HepG2 (cell line): ENCODE results near the gene GCNT4. TPM values are rescaled to one million over a fixed set of nuclear protein-coding genes. Genes with fewer than 3 reads are reported as not detected.

Experiments used
- CHCHD3 ChIP-seq: sonication (generic); formaldehyde crosslinking; IDR thresholded peaks from 2 replicates; pipeline ENCODE4 v1.8.0; 2022; ENCODE audit warnings: mild to moderate bottlenecking, missing genetic modification reagents, moderate library complexity
- E2F1 ChIP-seq: sonication (generic); formaldehyde crosslinking; IDR thresholded peaks from 2 replicates; pipeline ENCODE4 v1.5.0; 2020; ENCODE audit warnings: missing genetic modification reagents
- ISX ChIP-seq: sonication (generic); formaldehyde crosslinking; conservative IDR thresholded peaks from 2 replicates; pipeline ENCODE4 v1.5.0; 2020; ENCODE audit warnings: missing genetic modification reagents
- KAT7 ChIP-seq: IDR thresholded peaks from 2 replicates; pipeline ENCODE4 v1.6.1; 2018; ENCODE audit warnings: borderline replicate concordance, missing compliant biosample characterization
- NFYB ChIP-seq: sonication (generic); formaldehyde crosslinking; IDR thresholded peaks from 2 replicates; pipeline ENCODE4 v1.4.0; 2020; ENCODE audit warnings: missing genetic modification reagents
- PAX8 ChIP-seq: sonication (generic); formaldehyde crosslinking; IDR thresholded peaks from 2 replicates; pipeline ENCODE4 v1.8.0; 2022; ENCODE audit warnings: mild to moderate bottlenecking, missing genetic modification reagents, borderline replicate concordance
- SIX4 ChIP-seq: sonication (generic); formaldehyde crosslinking; IDR thresholded peaks from 2 replicates; pipeline ENCODE4 v1.4.0; 2020; ENCODE audit warnings: missing genetic modification reagents
- SMC3 ChIP-seq: IDR thresholded peaks from 2 replicates; pipeline ENCODE4 v1.6.1; 2011; ENCODE audit warnings: low read length, improper control_type of control experiment
- U2AF1 ChIP-seq: fragments of 200-400 bp; formaldehyde crosslinking; optimal IDR thresholded peaks from 2 replicates; pipeline ENCODE3; 2017; ENCODE audit warnings: mild to moderate bottlenecking, low read depth, low read length
- ZMAT5 ChIP-seq: sonication (generic); formaldehyde crosslinking; IDR thresholded peaks from 2 replicates; pipeline ENCODE4 v1.5.0; 2020; ENCODE audit warnings: mild to moderate bottlenecking, low read depth, missing genetic modification reagents, borderline replicate concordance
- ZNF230 ChIP-seq: sonication (generic); formaldehyde crosslinking; IDR thresholded peaks from 2 replicates; pipeline ENCODE4 v1.4.0; 2020; ENCODE audit warnings: mild to moderate bottlenecking, missing genetic modification reagents
- ZNF333 ChIP-seq: sonication (generic); formaldehyde crosslinking; IDR thresholded peaks from 2 replicates; pipeline ENCODE4 v1.4.0; 2020; ENCODE audit warnings: mild to moderate bottlenecking, missing genetic modification reagents, borderline replicate concordance
- ZNF460 ChIP-seq: sonication (generic); formaldehyde crosslinking; IDR thresholded peaks from 2 replicates; pipeline ENCODE4 v1.5.1; 2020; ENCODE audit warnings: missing genetic modification reagents, mild to moderate bottlenecking, borderline replicate concordance
- ZNF639 ChIP-seq: conservative IDR thresholded peaks from 2 replicates; pipeline ENCODE4 v1.6.1; 2018; ENCODE audit warnings: missing genetic modification reagents
- ZNF691 ChIP-seq: sonication (generic); formaldehyde crosslinking; IDR thresholded peaks from 2 replicates; pipeline ENCODE4 v1.4.0; 2020; ENCODE audit warnings: missing genetic modification reagents, low read depth, mild to moderate bottlenecking, borderline replicate concordance
- ZNF780A ChIP-seq: sonication (generic); formaldehyde crosslinking; IDR thresholded peaks from 2 replicates; pipeline ENCODE4 v1.8.0; 2022; ENCODE audit warnings: mild to moderate bottlenecking, missing genetic modification reagents, moderate library complexity
- polyA plus RNA-seq, 8 experiments: library from polyadenylated mRNA; depleted of rRNA in 3 of 8; stranded (reverse) in 7 of 8; unstranded in 1 of 8; fragments of >200 nt; fragmentation: Illumina TruSeq in 4 of 8; extraction: Trizol in 4 of 8; gene quantifications; 2 replicates each; pipeline versions ENCODE4 v1.2.1 to v1.2.3, GENCODE V29; 2011 to 2016; ENCODE audit warnings: low read depth in 4 of 8, missing spikeins in 1 of 8, mixed read lengths in 1 of 8; ENCODE audit not compliant: insufficient read depth in 1 of 8
- total RNA-seq, 5 experiments: library from RNA; depleted of rRNA; stranded (reverse); fragments of >200 nt; fragmentation: Illumina TruSeq; extraction: Trizol; gene quantifications; 2 replicates each; pipeline ENCODE4 v1.2.3, GENCODE V29; 2016; ENCODE audit warnings: low read depth in 1 of 5
- TF ChIP-seq, protein P1 (sequence below): sonication (generic); formaldehyde crosslinking; IDR thresholded peaks from 2 replicates; pipeline ENCODE4 v1.5.0; 2020; ENCODE audit warnings: mild to moderate bottlenecking, missing genetic modification reagents
- TF ChIP-seq, protein P2 (sequence below): sonication (generic); formaldehyde crosslinking; IDR thresholded peaks from 2 replicates; pipeline ENCODE4 v1.5.1; 2020; ENCODE audit warnings: missing genetic modification reagents, mild to moderate bottlenecking, borderline replicate concordance
- TF ChIP-seq, protein P3 (sequence below): IDR thresholded peaks from 2 replicates; pipeline ENCODE4 v1.6.1; 2018; ENCODE audit warnings: missing genetic modification reagents, mild to moderate bottlenecking, missing compliant biosample characterization
- TF ChIP-seq, protein P4 (sequence below): sonication (generic); formaldehyde crosslinking; IDR thresholded peaks from 2 replicates; pipeline ENCODE4 v1.9.0; 2021; ENCODE audit warnings: missing genetic modification reagents, mild to moderate bottlenecking, borderline replicate concordance

GCNT4 gene
- total and polyA plus RNA-seq, 2 of the 13 experiments (the other 11 are each of a cell fraction or from before 2014, with no cell fraction given), result 0.22 to 0.38 TPM

DNA sequence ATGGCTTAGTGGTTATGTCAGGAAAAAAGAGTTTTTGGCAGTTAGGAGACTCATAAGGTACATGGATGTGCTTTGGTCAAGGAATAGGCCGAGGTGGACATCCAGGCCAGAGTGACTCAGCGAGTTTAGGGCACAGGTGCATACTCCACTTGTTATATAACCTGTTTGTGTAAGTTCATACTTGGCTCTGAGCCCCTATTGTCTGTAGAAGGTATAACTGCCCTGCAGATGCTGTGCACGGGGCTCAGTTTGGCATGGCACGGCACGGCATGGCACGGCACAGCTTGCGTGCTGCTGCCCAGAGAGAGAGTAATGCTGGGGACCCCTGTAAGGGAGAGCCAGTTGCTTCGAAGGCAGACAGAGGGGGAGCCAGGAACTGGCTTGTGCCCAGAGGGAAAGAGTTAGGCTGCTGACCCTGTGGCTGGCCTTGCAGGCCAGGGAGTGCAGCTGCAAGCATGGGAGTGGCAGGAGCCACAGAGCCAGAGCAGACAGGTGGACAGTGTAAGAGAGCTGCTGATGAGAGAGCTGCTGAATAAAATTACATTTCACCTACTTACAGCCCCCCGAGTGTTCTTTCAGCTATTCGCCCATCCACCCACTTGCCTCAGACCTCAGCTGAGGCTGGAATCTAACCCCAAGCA, 32.2 kb downstream of the GCNT4 start (continued):
- TF ChIP-seq, protein P1, sequence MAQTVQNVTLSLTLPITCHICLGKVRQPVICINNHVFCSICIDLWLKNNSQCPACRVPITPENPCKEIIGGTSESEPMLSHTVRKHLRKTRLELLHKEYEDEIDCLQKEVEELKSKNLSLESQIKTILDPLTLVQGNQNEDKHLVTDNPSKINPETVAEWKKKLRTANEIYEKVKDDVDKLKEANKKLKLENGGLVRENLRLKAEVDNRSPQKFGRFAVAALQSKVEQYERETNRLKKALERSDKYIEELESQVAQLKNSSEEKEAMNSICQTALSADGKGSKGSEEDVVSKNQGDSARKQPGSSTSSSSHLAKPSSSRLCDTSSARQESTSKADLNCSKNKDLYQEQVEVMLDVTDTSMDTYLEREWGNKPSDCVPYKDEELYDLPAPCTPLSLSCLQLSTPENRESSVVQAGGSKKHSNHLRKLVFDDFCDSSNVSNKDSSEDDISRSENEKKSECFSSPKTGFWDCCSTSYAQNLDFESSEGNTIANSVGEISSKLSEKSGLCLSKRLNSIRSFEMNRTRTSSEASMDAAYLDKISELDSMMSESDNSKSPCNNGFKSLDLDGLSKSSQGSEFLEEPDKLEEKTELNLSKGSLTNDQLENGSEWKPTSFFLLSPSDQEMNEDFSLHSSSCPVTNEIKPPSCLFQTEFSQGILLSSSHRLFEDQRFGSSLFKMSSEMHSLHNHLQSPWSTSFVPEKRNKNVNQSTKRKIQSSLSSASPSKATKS (CRISPR knock-in tag), result no peak
- TF ChIP-seq, protein P2, sequence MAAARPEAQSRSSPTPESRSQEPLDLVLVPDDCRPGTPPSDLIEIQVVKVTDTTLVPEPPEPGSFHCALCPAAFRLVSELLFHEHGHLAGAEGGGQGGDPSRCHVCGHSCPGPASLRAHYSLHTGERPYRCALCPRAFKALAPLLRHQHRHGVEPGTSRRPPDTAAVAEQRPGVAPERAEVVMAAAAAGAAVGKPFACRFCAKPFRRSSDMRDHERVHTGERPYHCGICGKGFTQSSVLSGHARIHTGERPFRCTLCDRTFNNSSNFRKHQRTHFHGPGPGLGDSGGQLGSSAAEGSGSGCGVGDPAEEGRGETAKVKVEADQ (CRISPR knock-in tag), result peak; percentile 58; the same call in 1 of the 2 replicates
- no peak for TF ChIP-seq PAX8 (CRISPR knock-in tag)
- TF ChIP-seq ZNF230, result no peak
- 0 out of 2 replicates have a peak, but pooled peaks have one; percentile 22 for TF ChIP-seq KAT7 (CRISPR knock-in tag)
- TF ChIP-seq SIX4 (CRISPR knock-in tag), result no peak
- 0 out of 2 replicates have a peak, but pooled peaks have one; percentile 38 for TF ChIP-seq ZNF639 (CRISPR knock-in tag)
- TF ChIP-seq ZNF780A (CRISPR knock-in tag), result no peak
- TF ChIP-seq SMC3, result no peak
- TF ChIP-seq CHCHD3, result no peak
- no peak for TF ChIP-seq ZNF333 (CRISPR knock-in tag)
- TF ChIP-seq E2F1 (CRISPR knock-in tag), result no peak
- TF ChIP-seq ZNF460, result no peak
- TF ChIP-seq ISX, result no peak
- TF ChIP-seq, protein P3, sequence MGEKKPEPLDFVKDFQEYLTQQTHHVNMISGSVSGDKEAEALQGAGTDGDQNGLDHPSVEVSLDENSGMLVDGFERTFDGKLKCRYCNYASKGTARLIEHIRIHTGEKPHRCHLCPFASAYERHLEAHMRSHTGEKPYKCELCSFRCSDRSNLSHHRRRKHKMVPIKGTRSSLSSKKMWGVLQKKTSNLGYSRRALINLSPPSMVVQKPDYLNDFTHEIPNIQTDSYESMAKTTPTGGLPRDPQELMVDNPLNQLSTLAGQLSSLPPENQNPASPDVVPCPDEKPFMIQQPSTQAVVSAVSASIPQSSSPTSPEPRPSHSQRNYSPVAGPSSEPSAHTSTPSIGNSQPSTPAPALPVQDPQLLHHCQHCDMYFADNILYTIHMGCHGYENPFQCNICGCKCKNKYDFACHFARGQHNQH (CRISPR knock-in tag), result peak; percentile 46; the same call in 1 of the 2 replicates
- no peak for TF ChIP-seq NFYB
- no peak for TF ChIP-seq ZMAT5 (CRISPR knock-in tag)
- no peak for TF ChIP-seq U2AF1
- TF ChIP-seq, protein P4, sequence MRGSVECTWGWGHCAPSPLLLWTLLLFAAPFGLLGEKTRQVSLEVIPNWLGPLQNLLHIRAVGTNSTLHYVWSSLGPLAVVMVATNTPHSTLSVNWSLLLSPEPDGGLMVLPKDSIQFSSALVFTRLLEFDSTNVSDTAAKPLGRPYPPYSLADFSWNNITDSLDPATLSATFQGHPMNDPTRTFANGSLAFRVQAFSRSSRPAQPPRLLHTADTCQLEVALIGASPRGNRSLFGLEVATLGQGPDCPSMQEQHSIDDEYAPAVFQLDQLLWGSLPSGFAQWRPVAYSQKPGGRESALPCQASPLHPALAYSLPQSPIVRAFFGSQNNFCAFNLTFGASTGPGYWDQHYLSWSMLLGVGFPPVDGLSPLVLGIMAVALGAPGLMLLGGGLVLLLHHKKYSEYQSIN, result no peak
- no peak for TF ChIP-seq ZNF691 (CRISPR knock-in tag)
